Measurements from ENCODE around the gene INPP4B. TPM values are rescaled to one million over a fixed set of nuclear protein-coding genes. Genes with fewer than 3 reads are reported as not detected.

Gene INPP4B
- total RNA-seq, 3 donors from 2014 or later = 15.8 to 113 (median 93.4) TPM

- no peaks in the 10 kb centered on the region for H3K36me3 ChIP-seq
- H3K27me3 ChIP-seq = no peaks in the 10 kb centered on the region
- no peaks in the 10 kb centered on the region for H3K4me1 ChIP-seq
- H3K4me3 ChIP-seq = no peak overlapping the region
- no peaks in the 10 kb centered on the region for H3K9me3 ChIP-seq
- no peak for TF ChIP-seq POLR2AphosphoS5 (IDR thresholded peaks at IDR 0.05)
- no peak for DNase-seq (ENCODE audit: low spot score in 2 of 2)
- no peak overlapping the region for H3K27ac ChIP-seq
- intact Hi-C loops (cut with DNase I; ENCODE audit: low total_unique reads) = no loop called here
Measured at GRCh38 chr4:142383354-142383753, 462.7 kb downstream of the INPP4B start.

- intact Hi-C loops (cut with DNase I; ENCODE audit: low total_unique reads) = no loop called here
- TF ChIP-seq POLR2AphosphoS5 (IDR thresholded peaks at IDR 0.05) (no peak), POLR2A (IDR thresholded peaks at IDR 0.05) (no peak), CTCF (IDR thresholded peaks at IDR 0.05) (no peak)
- H3K36me3 ChIP-seq = no peaks in the 10 kb centered on the region
- H3K27me3 ChIP-seq = no peaks in the 10 kb centered on the region
- H3K4me1 ChIP-seq = no peaks in the 10 kb centered on the region
- no peaks in the 10 kb centered on the region for H3K9me3 ChIP-seq
- H3K27ac ChIP-seq = peak overlapping the region in 1 of 2 donors; percentile 49
- H3K4me3 ChIP-seq = no peak overlapping the region
- no peak for DNase-seq (ENCODE audit: low spot score in 2 of 2)
Measured at GRCh38 chr4:142380052-142380602, 466.0 kb downstream of the INPP4B start.

- DNase-seq (ENCODE audit: low spot score in 2 of 2) = no peak
- no peak overlapping the region for H3K4me3 ChIP-seq
- no peaks in the 10 kb centered on the region for H3K4me1 ChIP-seq
- no peaks in the 10 kb centered on the region for H3K27me3 ChIP-seq
- no peak for TF ChIP-seq POLR2AphosphoS5 (IDR thresholded peaks at IDR 0.05)
- no peak for TF ChIP-seq POLR2A (IDR thresholded peaks at IDR 0.05)
- TF ChIP-seq CTCF (IDR thresholded peaks at IDR 0.05) = no peak
- H3K36me3 ChIP-seq = no peaks in the 10 kb centered on the region
- intact Hi-C loops (cut with DNase I; ENCODE audit: low total_unique reads) = no loop called here
- H3K27ac ChIP-seq = peak overlapping the region in 1 of 2 donors; percentile 49
- no peaks in the 10 kb centered on the region for H3K9me3 ChIP-seq
Measured at GRCh38 chr4:142379277-142380051, 466.6 kb downstream of the INPP4B start.

- H3K4me3 ChIP-seq = no peak overlapping the region
- H3K4me1 ChIP-seq = no peaks in the 10 kb centered on the region
- H3K36me3 ChIP-seq = no peaks in the 10 kb centered on the region
- no peak for TF ChIP-seq CTCF (IDR thresholded peaks at IDR 0.05)
- no peak for TF ChIP-seq POLR2AphosphoS5 (IDR thresholded peaks at IDR 0.05)
- TF ChIP-seq POLR2A (IDR thresholded peaks at IDR 0.05) = no peak
- H3K9me3 ChIP-seq = no peaks in the 10 kb centered on the region
- no peaks in the 10 kb centered on the region for H3K27me3 ChIP-seq
- intact Hi-C loops (cut with DNase I; ENCODE audit: low total_unique reads) = no loop called here
- no peak for DNase-seq (ENCODE audit: low spot score in 2 of 2)
- peak overlapping the region in 1 of 2 donors; percentile 4 for H3K27ac ChIP-seq
Measured at GRCh38 chr4:142378179-142378578, 467.9 kb downstream of the INPP4B start.

- Histone ChIP-seq H3K27ac (no peak overlapping the region), H3K4me1 (no peaks in the 10 kb centered on the region), H3K4me3 (no peak overlapping the region), H3K27me3 (no peaks in the 10 kb centered on the region), H3K36me3 (no peaks in the 10 kb centered on the region), H3K9me3 (no peaks in the 10 kb centered on the region)
- intact Hi-C loops (cut with DNase I; ENCODE audit: low total_unique reads) = no loop called here
- DNase-seq (ENCODE audit: low spot score in 2 of 2) = no peak
- TF ChIP-seq CTCF (IDR thresholded peaks at IDR 0.05) = no peak
- TF ChIP-seq POLR2AphosphoS5 (IDR thresholded peaks at IDR 0.05) = no peak
- TF ChIP-seq POLR2A (IDR thresholded peaks at IDR 0.05) = no peak
Measured at GRCh38 chr4:142377342-142378091, 468.6 kb downstream of the INPP4B start.

Data from breast epithelium (tissue), 4 donors.